H54 (cell line): Measurements from ENCODE around the gene DDIT4.
"Not testable (repeated sequence)": the region's sequence is repeated elsewhere in the genome, so short reads cannot be mapped to it uniquely, and the experiment has no call there.

Experiments
- DNase-seq: peaks from one replicate; pipeline ENCODE4 v3.0.0; 2011; ENCODE audit warnings: low spot score, mixed read lengths; ENCODE audit not compliant: insufficient read length
- FAIRE-seq: peaks from 3 replicates; lab custom pipeline; 2011; peaks lifted over from hg19 to GRCh38; lab: Jason Lieb, UNC
- POLR2A ChIP-seq: IDR thresholded peaks from 2 replicates; pipeline ENCODE4 v1.6.1; 2011; ENCODE audit warnings: low read depth, mild to moderate bottlenecking, low read length

The DDIT4 gene

GRCh38 chr10:72278668-72279393 is 5.1 kb downstream of the DDIT4 start:
- FAIRE-seq = no peak

GRCh38 chr10:72279587-72279986 is 5.9 kb downstream of the DDIT4 start:
- DNase-seq, FAIRE-seq: not testable (repeated sequence)

More at GRCh38 chr10:72278668-72279393, 5.1 kb downstream of the DDIT4 start:
- TF ChIP-seq POLR2A = no peak
- no peak for DNase-seq

- DNase-seq = no peak
- no peak for FAIRE-seq
- no peak for TF ChIP-seq POLR2A
These were observed 9.4 kb downstream of the DDIT4 start for GRCh38 chr10:72283131-72283530.

- DNase-seq = no peak
- no peak for FAIRE-seq
- no peak for TF ChIP-seq POLR2A
These were observed 12.3 kb downstream of the DDIT4 start for GRCh38 chr10:72285972-72286521.

GRCh38 chr10:72291019-72291532 is 17.4 kb downstream of the DDIT4 start:
- TF ChIP-seq POLR2A = no peak
- no peak for DNase-seq
- no peak for FAIRE-seq

- DNase-seq (no peak), FAIRE-seq (no peak)
- no peak for TF ChIP-seq POLR2A
These were observed 18.5 kb downstream of the DDIT4 start for GRCh38 chr10:72292223-72292691.

- no peak for FAIRE-seq
- no peak for TF ChIP-seq POLR2A
- no peak for DNase-seq
These were observed 21.7 kb downstream of the DDIT4 start for GRCh38 chr10:72295330-72295910.

GRCh38 chr10:72296829-72297280 is 23.1 kb downstream of the DDIT4 start:
- DNase-seq, FAIRE-seq: not testable (repeated sequence)

GRCh38 chr10:72297281-72297804 is 23.6 kb downstream of the DDIT4 start:
- DNase-seq (no peak), FAIRE-seq (peak; percentile 78)
- TF ChIP-seq POLR2A = no peak; the same call in 1 of the 2 replicates

- peak; percentile 72 for TF ChIP-seq POLR2A
- DNase-seq (peak; percentile 98), FAIRE-seq (peak; percentile 58)
These were observed 24.3 kb downstream of the DDIT4 start for GRCh38 chr10:72297805-72298591.

GRCh38 chr10:72298592-72299519 is 25.1 kb downstream of the DDIT4 start:
- TF ChIP-seq POLR2A = no peak
- DNase-seq = no peak
- no peak for FAIRE-seq

- DNase-seq (no peak), FAIRE-seq (no peak)
- TF ChIP-seq POLR2A = no peak
These were observed 29.9 kb downstream of the DDIT4 start for GRCh38 chr10:72303424-72304128.
